ENCODE data around the gene SSH2.

DNA sequence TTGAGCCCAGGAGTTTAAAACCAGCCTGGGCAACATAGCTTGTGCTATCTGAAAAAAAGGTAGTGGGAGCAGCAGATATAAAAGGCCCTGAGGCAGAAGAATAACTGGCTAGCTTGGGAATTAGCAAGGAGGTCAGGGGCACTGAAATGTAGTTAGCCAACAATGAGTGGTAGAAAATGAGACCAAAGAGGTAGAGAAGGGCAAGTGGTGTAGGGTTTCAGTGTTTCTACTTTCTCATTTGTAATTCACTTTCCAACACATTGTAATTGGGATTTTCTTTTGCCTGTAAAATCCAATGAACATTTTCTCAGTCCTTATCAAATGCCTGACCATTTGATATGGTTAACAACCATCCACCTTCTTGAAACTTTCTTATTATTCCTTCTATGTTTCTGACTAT, 212.2 kb downstream of the SSH2 start:
- TF ChIP-seq, protein P1, sequence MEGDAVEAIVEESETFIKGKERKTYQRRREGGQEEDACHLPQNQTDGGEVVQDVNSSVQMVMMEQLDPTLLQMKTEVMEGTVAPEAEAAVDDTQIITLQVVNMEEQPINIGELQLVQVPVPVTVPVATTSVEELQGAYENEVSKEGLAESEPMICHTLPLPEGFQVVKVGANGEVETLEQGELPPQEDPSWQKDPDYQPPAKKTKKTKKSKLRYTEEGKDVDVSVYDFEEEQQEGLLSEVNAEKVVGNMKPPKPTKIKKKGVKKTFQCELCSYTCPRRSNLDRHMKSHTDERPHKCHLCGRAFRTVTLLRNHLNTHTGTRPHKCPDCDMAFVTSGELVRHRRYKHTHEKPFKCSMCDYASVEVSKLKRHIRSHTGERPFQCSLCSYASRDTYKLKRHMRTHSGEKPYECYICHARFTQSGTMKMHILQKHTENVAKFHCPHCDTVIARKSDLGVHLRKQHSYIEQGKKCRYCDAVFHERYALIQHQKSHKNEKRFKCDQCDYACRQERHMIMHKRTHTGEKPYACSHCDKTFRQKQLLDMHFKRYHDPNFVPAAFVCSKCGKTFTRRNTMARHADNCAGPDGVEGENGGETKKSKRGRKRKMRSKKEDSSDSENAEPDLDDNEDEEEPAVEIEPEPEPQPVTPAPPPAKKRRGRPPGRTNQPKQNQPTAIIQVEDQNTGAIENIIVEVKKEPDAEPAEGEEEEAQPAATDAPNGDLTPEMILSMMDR (IDR thresholded peaks at IDR 0.05), result no peak
- TF ChIP-seq POLR2A (IDR thresholded peaks at IDR 0.05), result no peak
